Panc1 (cell line): Measurements from ENCODE around the gene LYZ.

Source experiments
- POLR2AphosphoS5 ChIP-seq: IDR thresholded peaks from 2 replicates; pipeline ENCODE4 v1.6.1; 2012; ENCODE audit warnings: mild to moderate bottlenecking, low read depth, low read length, moderate library complexity
- TCF7L2 ChIP-seq: IDR thresholded peaks from 2 replicates; pipeline ENCODE4 v1.6.1; 2011; ENCODE audit warnings: mild to moderate bottlenecking, low read depth, low read length, inconsistent platforms
- TF ChIP-seq, protein P1 (sequence below): fragments of 450-650 bp; IDR thresholded peaks from 2 replicates; pipeline ENCODE4 v1.5.1; 2017; ENCODE audit warnings: mild to moderate bottlenecking
- TF ChIP-seq, protein P2 (sequence below), 2 experiments: IDR thresholded peaks; 2 replicates each; pipeline ENCODE4 v1.6.1; 2011 to 2012; ENCODE audit warnings: low read depth in 2 of 2, control low read depth in 1 of 2, low read length in 1 of 2, mild to moderate bottlenecking in 1 of 2, moderate library complexity in 1 of 2; ENCODE audit not compliant: insufficient read depth in 1 of 2

DNA sequence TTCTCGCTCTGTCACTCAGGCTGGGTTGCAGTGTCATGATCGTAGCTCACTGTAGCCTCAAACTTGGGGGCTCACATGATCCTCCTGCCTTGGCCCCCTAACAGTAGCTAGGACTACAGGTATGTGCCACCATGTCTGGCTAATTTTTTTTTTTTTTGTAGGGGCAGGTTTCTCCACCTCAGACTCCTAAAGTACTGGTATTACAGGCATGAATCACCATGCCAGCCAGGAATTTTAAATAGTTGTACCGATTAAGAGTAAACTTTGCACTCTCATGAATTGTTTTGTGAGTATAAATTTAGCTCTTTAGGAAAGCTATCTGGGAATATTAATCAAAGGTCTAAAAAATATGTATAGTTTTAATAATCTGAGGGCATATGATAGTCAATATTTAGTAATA is 36.9 kb downstream of the LYZ start:
- TF ChIP-seq, protein P1, sequence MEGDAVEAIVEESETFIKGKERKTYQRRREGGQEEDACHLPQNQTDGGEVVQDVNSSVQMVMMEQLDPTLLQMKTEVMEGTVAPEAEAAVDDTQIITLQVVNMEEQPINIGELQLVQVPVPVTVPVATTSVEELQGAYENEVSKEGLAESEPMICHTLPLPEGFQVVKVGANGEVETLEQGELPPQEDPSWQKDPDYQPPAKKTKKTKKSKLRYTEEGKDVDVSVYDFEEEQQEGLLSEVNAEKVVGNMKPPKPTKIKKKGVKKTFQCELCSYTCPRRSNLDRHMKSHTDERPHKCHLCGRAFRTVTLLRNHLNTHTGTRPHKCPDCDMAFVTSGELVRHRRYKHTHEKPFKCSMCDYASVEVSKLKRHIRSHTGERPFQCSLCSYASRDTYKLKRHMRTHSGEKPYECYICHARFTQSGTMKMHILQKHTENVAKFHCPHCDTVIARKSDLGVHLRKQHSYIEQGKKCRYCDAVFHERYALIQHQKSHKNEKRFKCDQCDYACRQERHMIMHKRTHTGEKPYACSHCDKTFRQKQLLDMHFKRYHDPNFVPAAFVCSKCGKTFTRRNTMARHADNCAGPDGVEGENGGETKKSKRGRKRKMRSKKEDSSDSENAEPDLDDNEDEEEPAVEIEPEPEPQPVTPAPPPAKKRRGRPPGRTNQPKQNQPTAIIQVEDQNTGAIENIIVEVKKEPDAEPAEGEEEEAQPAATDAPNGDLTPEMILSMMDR = no peak
- TF ChIP-seq, protein P2, sequence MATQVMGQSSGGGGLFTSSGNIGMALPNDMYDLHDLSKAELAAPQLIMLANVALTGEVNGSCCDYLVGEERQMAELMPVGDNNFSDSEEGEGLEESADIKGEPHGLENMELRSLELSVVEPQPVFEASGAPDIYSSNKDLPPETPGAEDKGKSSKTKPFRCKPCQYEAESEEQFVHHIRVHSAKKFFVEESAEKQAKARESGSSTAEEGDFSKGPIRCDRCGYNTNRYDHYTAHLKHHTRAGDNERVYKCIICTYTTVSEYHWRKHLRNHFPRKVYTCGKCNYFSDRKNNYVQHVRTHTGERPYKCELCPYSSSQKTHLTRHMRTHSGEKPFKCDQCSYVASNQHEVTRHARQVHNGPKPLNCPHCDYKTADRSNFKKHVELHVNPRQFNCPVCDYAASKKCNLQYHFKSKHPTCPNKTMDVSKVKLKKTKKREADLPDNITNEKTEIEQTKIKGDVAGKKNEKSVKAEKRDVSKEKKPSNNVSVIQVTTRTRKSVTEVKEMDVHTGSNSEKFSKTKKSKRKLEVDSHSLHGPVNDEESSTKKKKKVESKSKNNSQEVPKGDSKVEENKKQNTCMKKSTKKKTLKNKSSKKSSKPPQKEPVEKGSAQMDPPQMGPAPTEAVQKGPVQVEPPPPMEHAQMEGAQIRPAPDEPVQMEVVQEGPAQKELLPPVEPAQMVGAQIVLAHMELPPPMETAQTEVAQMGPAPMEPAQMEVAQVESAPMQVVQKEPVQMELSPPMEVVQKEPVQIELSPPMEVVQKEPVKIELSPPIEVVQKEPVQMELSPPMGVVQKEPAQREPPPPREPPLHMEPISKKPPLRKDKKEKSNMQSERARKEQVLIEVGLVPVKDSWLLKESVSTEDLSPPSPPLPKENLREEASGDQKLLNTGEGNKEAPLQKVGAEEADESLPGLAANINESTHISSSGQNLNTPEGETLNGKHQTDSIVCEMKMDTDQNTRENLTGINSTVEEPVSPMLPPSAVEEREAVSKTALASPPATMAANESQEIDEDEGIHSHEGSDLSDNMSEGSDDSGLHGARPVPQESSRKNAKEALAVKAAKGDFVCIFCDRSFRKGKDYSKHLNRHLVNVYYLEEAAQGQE (IDR thresholded peaks at IDR 0.05; ENCODE audit: insufficient read depth in 1 of 2, low read depth in 2 of 2, low read length in 1 of 2) = no peak
- TF ChIP-seq POLR2AphosphoS5 (no peak), TCF7L2 (no peak)
